IMR-90 (cell line): Measurements from ENCODE around the gene DTHD1. TPM values are rescaled to one million over a fixed set of nuclear protein-coding genes. Genes with fewer than 3 reads are reported as not detected.

Experiments
- ATAC-seq: fragments of 200-7000 bp; cut with Tn5 transposase; 2 replicates; pipeline ENCODE4 v1.9.1; 2020; ENCODE audit warnings: low read depth, mild to moderate bottlenecking, moderate library complexity
- BruUV-seq: library from RNA; stranded (reverse); fragments of 400-500 nt; replicated peaks from 2 replicates; lab custom pipeline; 2021; lab: Mats Ljungman, UMichigan
- CTCF ChIA-PET: fragments of 300-600 bp; formaldehyde crosslinking; extraction: SDS; loops from one replicate; lab custom pipeline; 2021; ENCODE audit warnings: antibody characterized with exemption; lab: Yijun Ruan, JAX
- POLR2A ChIA-PET: fragments of 300-600 bp; sonication (Branson Sonifier 250); formaldehyde crosslinking; loops from one replicate; lab custom pipeline; 2022; ENCODE audit warnings: antibody characterized with exemption; ENCODE audit not compliant: unreplicated experiment; lab: Charles Lee
- DNase-seq: peaks from one replicate; pipeline ENCODE4 v3.0.0; 2013
- H2AFZ ChIP-seq: replicated peaks from 2 replicates; pipeline ENCODE3; 2013; ENCODE audit warnings: low read length, mild to moderate bottlenecking; ENCODE audit not compliant: poor library complexity
- H2AK5ac ChIP-seq: 2 replicates; pipeline ENCODE4 v1.6.1; 2013; ENCODE audit warnings: low read depth, low read length, inconsistent platforms
- H2AK9ac ChIP-seq: replicated peaks from 2 replicates; pipeline ENCODE3; 2013; ENCODE audit warnings: mild to moderate bottlenecking, low read depth, low read length, moderate library complexity; ENCODE audit not compliant: poor library complexity
- H2BK120ac ChIP-seq: 2 replicates; pipeline ENCODE4 v1.6.1; 2013; ENCODE audit warnings: low read depth, low read length, inconsistent platforms
- H2BK15ac ChIP-seq: 3 replicates; pipeline ENCODE4 v1.6.1; 2013; ENCODE audit warnings: low read depth, low read length, inconsistent platforms
- H2BK20ac ChIP-seq: 2 replicates; pipeline ENCODE4 v1.6.1; 2013; ENCODE audit warnings: low read depth, mild to moderate bottlenecking, inconsistent platforms, low read length, moderate library complexity
- H2BK5ac ChIP-seq: 2 replicates; pipeline ENCODE4 v1.6.1; 2013; ENCODE audit warnings: mild to moderate bottlenecking, low read depth, low read length, inconsistent platforms; ENCODE audit not compliant: poor library complexity, severe bottlenecking
- H3K14ac ChIP-seq: replicated peaks from 2 replicates; pipeline ENCODE4 v1.6.1; 2013; ENCODE audit warnings: low read depth, low read length, inconsistent platforms
- H3K18ac ChIP-seq: 2 replicates; pipeline ENCODE4 v1.6.1; 2013; ENCODE audit warnings: low read depth, low read length, control low read depth
- H3K23ac ChIP-seq: 2 replicates; pipeline ENCODE4 v1.6.1; 2013; ENCODE audit warnings: low read depth, low read length, inconsistent platforms
- H3K27ac ChIP-seq: 2 replicates; pipeline ENCODE4 v1.5.1; 2013; ENCODE audit warnings: mild to moderate bottlenecking, control low read depth, low read length; ENCODE audit not compliant: insufficient read depth
- H3K27me3 ChIP-seq: 2 replicates; pipeline ENCODE4 v1.6.1; 2013; ENCODE audit warnings: low read length; ENCODE audit not compliant: control insufficient read depth, insufficient read depth
- H3K36me3 ChIP-seq: 2 replicates; pipeline ENCODE4 v1.6.1; 2013; ENCODE audit warnings: low read length, mixed read lengths; ENCODE audit not compliant: control insufficient read depth, insufficient read depth
- H3K4ac ChIP-seq: 2 replicates; pipeline ENCODE4 v1.6.1; 2013; ENCODE audit warnings: low read depth, low read length, inconsistent platforms
- H3K4me1 ChIP-seq: 2 replicates; pipeline ENCODE4 v1.6.1; 2013; ENCODE audit warnings: low read length, mixed read lengths; ENCODE audit not compliant: control insufficient read depth, insufficient read depth
- H3K4me2 ChIP-seq: 2 replicates; pipeline ENCODE4 v1.6.1; 2013; ENCODE audit warnings: low read depth, mild to moderate bottlenecking, control low read depth, low read length, moderate library complexity
- H3K4me3 ChIP-seq: 2 replicates; pipeline ENCODE4 v1.5.1; 2013; ENCODE audit warnings: low read depth, mild to moderate bottlenecking, control low read depth, low read length, moderate library complexity; ENCODE audit not compliant: insufficient read depth
- H3K56ac ChIP-seq: 2 replicates; pipeline ENCODE4 v1.6.1; 2013; ENCODE audit warnings: low read length, inconsistent platforms; ENCODE audit not compliant: insufficient read depth; ENCODE audit errors: extremely low read depth
- H3K79me1 ChIP-seq, 2 experiments: 2 replicates each; pipeline ENCODE4 v1.6.1; 2013; ENCODE audit warnings: low read length in 2 of 2, inconsistent platforms in 1 of 2, low read depth in 1 of 2
- H3K9ac ChIP-seq: 2 replicates; pipeline ENCODE4 v1.6.1; 2013; ENCODE audit warnings: low read depth, low read length, control low read depth
- H3K9me1 ChIP-seq: 2 replicates; pipeline ENCODE4 v1.6.1; 2013; ENCODE audit warnings: low read length, inconsistent platforms; ENCODE audit not compliant: insufficient read depth
- H3K9me3 ChIP-seq: 2 replicates; pipeline ENCODE4 v1.6.1; 2013; ENCODE audit warnings: low read length; ENCODE audit not compliant: control insufficient read depth, insufficient read depth
- H4K20me1 ChIP-seq: 2 replicates; pipeline ENCODE4 v1.6.1; 2013; ENCODE audit warnings: low read length, inconsistent platforms; ENCODE audit not compliant: insufficient read depth
- H4K5ac ChIP-seq: 2 replicates; pipeline ENCODE4 v1.6.1; 2013; ENCODE audit warnings: mild to moderate bottlenecking, low read depth, low read length, control low read depth
- H4K8ac ChIP-seq, 2 experiments: 2 replicates each; pipeline ENCODE4 v1.6.1; 2013; ENCODE audit warnings: low read depth in 2 of 2, low read length in 2 of 2, control low read depth in 1 of 2, inconsistent platforms in 1 of 2
- H4K91ac ChIP-seq: 2 replicates; pipeline ENCODE4 v1.6.1; 2013; ENCODE audit warnings: low read depth, low read length, inconsistent platforms; ENCODE audit not compliant: insufficient read depth
- BHLHE40 ChIP-seq: fragments of 150-350 bp; IDR thresholded peaks from 2 replicates; pipeline ENCODE4 v1.6.1; 2016; ENCODE audit warnings: mild to moderate bottlenecking, low read depth, low read length
- CEBPB ChIP-seq: IDR thresholded peaks from 2 replicates; pipeline ENCODE4 v1.6.1; 2012; ENCODE audit warnings: low read depth, low read length, improper control_type of control experiment
- CHD1 ChIP-seq: IDR thresholded peaks from 2 replicates; pipeline ENCODE4 v1.6.1; 2012; ENCODE audit warnings: low read depth, low read length, improper control_type of control experiment
- FOS ChIP-seq: fragments of 150-350 bp; IDR thresholded peaks from 2 replicates; pipeline ENCODE4 v1.6.1; 2016; ENCODE audit warnings: low read depth, low read length
- MAFK ChIP-seq: IDR thresholded peaks from 2 replicates; pipeline ENCODE4 v1.6.1; 2012; ENCODE audit warnings: low read depth, low read length, improper control_type of control experiment
- MAZ ChIP-seq: IDR thresholded peaks from 2 replicates; pipeline ENCODE4 v1.6.1; 2012; ENCODE audit warnings: low read depth, mild to moderate bottlenecking, low read length, improper control_type of control experiment, moderate library complexity, borderline replicate concordance
- MXI1 ChIP-seq: IDR thresholded peaks from 2 replicates; pipeline ENCODE4 v1.6.1; 2012; ENCODE audit warnings: low read depth, mild to moderate bottlenecking, low read length, moderate library complexity, borderline replicate concordance
- NFE2L2 ChIP-seq: fragments of 150-350 bp; IDR thresholded peaks from 2 replicates; pipeline ENCODE4 v1.6.1; 2016; ENCODE audit warnings: low read depth, mild to moderate bottlenecking, low read length
- POLR2A ChIP-seq: IDR thresholded peaks from 2 replicates; pipeline ENCODE4 v1.6.1; 2012; ENCODE audit warnings: mild to moderate bottlenecking, low read depth, low read length
- RCOR1 ChIP-seq: IDR thresholded peaks from 2 replicates; pipeline ENCODE4 v1.6.1; 2012; ENCODE audit warnings: mild to moderate bottlenecking, low read length, improper control_type of control experiment; ENCODE audit not compliant: insufficient replicate concordance
- RFX5 ChIP-seq: IDR thresholded peaks from 2 replicates; pipeline ENCODE4 v1.8.0; 2012; ENCODE audit warnings: low read depth, mild to moderate bottlenecking, low read length, moderate library complexity
- USF2 ChIP-seq: fragments of 150-350 bp; IDR thresholded peaks from 2 replicates; pipeline ENCODE4 v1.6.1; 2017; ENCODE audit warnings: mild to moderate bottlenecking, antibody characterized with exemption, low read length, low read depth
- WGBS, 2 experiments: methylation state at CpG; one replicate each; pipeline versions ENCODE4 v1.1.5 to v1.1.7; 2013; ENCODE audit warnings: missing lambda C conversion rate in 2 of 2; ENCODE audit not compliant: insufficient read length in 1 of 2; ENCODE audit errors: extremely low coverage in 2 of 2; 5-methylcytosine and 5-hydroxymethylcytosine counted together
- dilution Hi-C: fragments of 300-500 bp; cut with HindIII; formaldehyde crosslinking; loops from one replicate; pipeline ENCODE4 v1.14.3; 2018; ENCODE audit warnings: low sequenced_read_pairs; ENCODE audit not compliant: unreplicated experiment
- in situ Hi-C: fragments of 300-500 bp; cut with MboI; formaldehyde crosslinking; loops from 3 replicates; pipeline ENCODE4 v1.14.3; 2019; ENCODE audit warnings: low sequenced_read_pairs, inconsistent platforms, mixed read lengths
- intact Hi-C: fragments of 100-400 bp; cut with micrococcal nuclease; formaldehyde crosslinking; loops from 2 replicates; pipeline ENCODE4 v1.10.0; 2022
- polyA plus RNA-seq, 3 experiments: library from polyadenylated mRNA; depleted of rRNA; stranded (reverse); fragments of >200 nt; gene quantifications; 2 replicates each; pipeline ENCODE4 v1.2.3, GENCODE V29; 2012; ENCODE audit warnings: low replicate concordance in 1 of 3
- total RNA-seq: library from RNA; depleted of rRNA; stranded (reverse); fragments of >200 nt; gene quantifications from 2 replicates; pipeline ENCODE4 v1.2.3, GENCODE V29; 2012

DTHD1 gene
- total and polyA plus RNA-seq, 2 of the 4 experiments (the other 2 are of a cell fraction), result not detected

- dilution Hi-C loops, result no loop called here
- H3K18ac ChIP-seq, result no peak overlapping the region
- H4K5ac ChIP-seq, result no peak overlapping the region
- no peak overlapping the region for H3K23ac ChIP-seq
- H3K27ac ChIP-seq, result no peak overlapping the region
- H2BK15ac ChIP-seq, result no peak overlapping the region
- H3K4me3 ChIP-seq, result no peak overlapping the region
- H3K79me1 ChIP-seq, result no peaks in the 10 kb centered on the region
- ChIA-PET POLR2A (no interaction called here), CTCF (no interaction called here)
- H3K27me3 ChIP-seq, result no peaks in the 10 kb centered on the region
- no peaks in the 10 kb centered on the region for H3K9me1 ChIP-seq
- no peak overlapping the region for H3K56ac ChIP-seq
- H2BK20ac ChIP-seq, result no peak overlapping the region
- no peak overlapping the region for H3K4me2 ChIP-seq
- H4K8ac ChIP-seq, result no peak overlapping the region
- intact Hi-C loops, result no loop called here
- H2AFZ ChIP-seq, result no peak overlapping the region
- no peak for ATAC-seq
- H4K20me1 ChIP-seq, result no peaks in the 10 kb centered on the region
- no peak for DNase-seq
- H4K91ac ChIP-seq, result no peak overlapping the region
- in situ Hi-C loops, result no loop called here
- no peak overlapping the region for H3K14ac ChIP-seq
- no peak overlapping the region for H2AK5ac ChIP-seq
- H3K4ac ChIP-seq, result no peak overlapping the region
- H2AK9ac ChIP-seq, result no peak overlapping the region
- H2BK5ac ChIP-seq, result no peak overlapping the region
- H3K4me1 ChIP-seq, result no peaks in the 10 kb centered on the region
- WGBS, 2 experiments, result 40% methylated on average over 1 of the region's 5 CpGs; no CpG with 5 or more reads in 1 of the 2 experiments
- no peak overlapping the region for H2BK120ac ChIP-seq
- TF ChIP-seq CHD1 (no peak), MAZ (no peak), RCOR1 (no peak), BHLHE40 (no peak), RFX5 (no peak), POLR2A (no peak), MXI1 (no peak), CEBPB (no peak), NFE2L2 (no peak), MAFK (no peak), FOS (no peak), USF2 (no peak)
- no peaks in the 10 kb centered on the region for H3K36me3 ChIP-seq
- BruUV-seq, result no TSS peak
- H3K9ac ChIP-seq, result no peak overlapping the region
- H3K9me3 ChIP-seq, result no peaks in the 10 kb centered on the region
These were observed 11.8 kb upstream of the DTHD1 start for GRCh38 chr4:36269533-36270173.
